Measurements from ENCODE around the gene AP3S2. TPM values are rescaled to one million over a fixed set of nuclear protein-coding genes. Genes with fewer than 3 reads are reported as not detected.

The AP3S2 gene
- total and polyA plus RNA-seq, 7 donors, result 18.0 to 74.3 (median 44.7) TPM

DNA sequence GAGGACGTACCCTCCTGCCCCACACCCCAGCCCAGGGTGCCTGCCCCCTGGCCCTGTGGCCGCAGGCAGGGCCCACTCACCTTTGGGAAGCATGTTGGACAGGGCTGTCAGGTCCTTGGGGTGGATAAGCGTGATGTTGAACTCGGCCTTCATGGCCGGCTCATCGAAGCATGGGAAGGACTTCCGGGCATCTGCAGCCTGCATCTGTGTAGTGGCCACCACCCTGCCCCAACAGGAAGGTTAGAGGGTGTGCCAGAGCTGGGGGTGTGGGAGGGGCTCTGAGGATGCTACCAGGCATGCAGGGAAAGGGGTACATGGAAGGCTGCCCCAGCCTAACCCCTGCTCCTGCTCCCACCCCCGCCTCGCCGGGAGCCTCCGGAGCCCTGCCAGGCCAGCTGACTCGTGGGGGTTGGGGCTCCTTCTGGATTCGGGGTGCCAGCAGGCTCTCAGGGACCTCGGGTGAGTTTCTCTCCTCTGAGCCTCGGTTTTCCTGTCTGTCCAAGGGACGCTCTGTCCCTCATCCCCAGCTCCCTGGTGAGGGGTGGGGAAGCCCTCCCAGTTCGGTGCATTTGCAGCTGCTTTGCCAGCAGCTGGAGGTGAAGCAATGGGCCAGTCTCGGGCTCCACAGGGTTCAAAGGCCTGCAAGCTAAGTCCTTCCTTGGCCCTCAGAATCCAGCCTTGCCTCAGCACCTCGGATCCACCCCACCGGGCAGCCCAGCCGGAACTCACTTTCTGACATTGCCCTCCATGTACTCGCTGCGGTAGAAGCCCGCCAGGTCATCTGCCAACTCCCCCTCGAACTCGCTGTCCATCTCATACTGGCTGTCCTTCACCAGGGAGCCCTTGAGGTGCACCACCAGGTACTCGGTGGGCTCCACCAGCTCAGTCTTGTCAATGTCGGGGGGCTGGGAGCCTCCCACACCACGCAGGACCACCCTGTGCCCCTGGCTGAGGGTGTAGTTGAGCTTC, 88.3 kb downstream of the AP3S2 start:
- H3K4me1 ChIP-seq, result no peaks in the 10 kb centered on the region
- intact Hi-C loops (cut with DNase I), result no loop called here
- ATAC-seq (no peak), DNase-seq (peak in 1 of 2 donors; percentile 42)
- H3K27me3 ChIP-seq (ENCODE audit: insufficient read depth in 3 of 3, low read length in 2 of 3), result no peaks in the 10 kb centered on the region
- TF ChIP-seq CTCF (IDR thresholded peaks at IDR 0.05), result no peak
- no peaks in the 10 kb centered on the region for H3K9me3 ChIP-seq
- H3K4me3 ChIP-seq, result no peak overlapping the region
- 82 to 86% (median 85%) methylated on average over 29 of the region's 29 CpGs for WGBS, 3 donors
- no peaks in the 10 kb centered on the region for H3K36me3 ChIP-seq (ENCODE audit: insufficient read depth in 1 of 2, low read depth in 1 of 2)
- no peak overlapping the region for H3K27ac ChIP-seq

GRCh38 chr15:89803941-89804800, 89.6 kb downstream of the AP3S2 start:
- 88 to 94% (median 90%) methylated on average over 28 to 29 of the region's 29 CpGs for WGBS, 3 donors
- no peak for TF ChIP-seq CTCF (IDR thresholded peaks at IDR 0.05)
- DNase-seq (peak in 1 of 2 donors; percentile 56), ATAC-seq (no peak)
- H3K9me3 ChIP-seq, result no peaks in the 10 kb centered on the region
- no peaks in the 10 kb centered on the region for H3K36me3 ChIP-seq (ENCODE audit: insufficient read depth in 1 of 2, low read depth in 1 of 2)
- H3K27ac ChIP-seq, result no peak overlapping the region
- H3K27me3 ChIP-seq (ENCODE audit: insufficient read depth in 3 of 3, low read length in 2 of 3), result no peaks in the 10 kb centered on the region
- intact Hi-C loops (cut with DNase I), result no loop called here
- H3K4me1 ChIP-seq, result no peaks in the 10 kb centered on the region
- H3K4me3 ChIP-seq, result no peak overlapping the region

GRCh38 chr15:89802986-89803824, 90.6 kb downstream of the AP3S2 start:
- Histone ChIP-seq H3K4me3 (no peak overlapping the region), H3K27me3 (ENCODE audit: insufficient read depth in 3 of 3, low read length in 2 of 3) (no peaks in the 10 kb centered on the region), H3K4me1 (no peaks in the 10 kb centered on the region), H3K9me3 (no peaks in the 10 kb centered on the region), H3K36me3 (ENCODE audit: insufficient read depth in 1 of 2, low read depth in 1 of 2) (no peaks in the 10 kb centered on the region), H3K27ac (no peak overlapping the region)
- 84 to 88% (median 88%) methylated on average over 19 to 24 of the region's 24 CpGs for WGBS, 3 donors
- no peak for ATAC-seq
- no peak for TF ChIP-seq CTCF (IDR thresholded peaks at IDR 0.05)
- DNase-seq, result peak in 1 of 2 donors; percentile 49
- intact Hi-C loops (cut with DNase I), result no loop called here

- intact Hi-C loops (cut with DNase I), result no loop called here
- H3K4me3 ChIP-seq, result no peak overlapping the region
- no peak for TF ChIP-seq CTCF (IDR thresholded peaks at IDR 0.05)
- no peak overlapping the region for H3K27ac ChIP-seq
- DNase-seq (peak in 1 of 2 donors; percentile 34), ATAC-seq (no peak)
- no peaks in the 10 kb centered on the region for H3K27me3 ChIP-seq (ENCODE audit: insufficient read depth in 3 of 3, low read length in 2 of 3)
- 46 to 53% (median 46%) methylated on average over 16 of the region's 16 CpGs for WGBS, 3 donors
- H3K36me3 ChIP-seq (ENCODE audit: insufficient read depth in 1 of 2, low read depth in 1 of 2), result no peaks in the 10 kb centered on the region
- H3K4me1 ChIP-seq, result no peaks in the 10 kb centered on the region
- H3K9me3 ChIP-seq, result no peaks in the 10 kb centered on the region
Observed at GRCh38 chr15:89802231-89802928, 91.4 kb downstream of the AP3S2 start.

All from psoas muscle (tissue), 8 donors.